Dermis blood vessel endothelial cell (primary cell): ENCODE results near the gene MYLK2. TPM values are rescaled to one million over a fixed set of nuclear protein-coding genes. Genes with fewer than 3 reads are reported as not detected.
"Not testable (repeated sequence)": the region's sequence is repeated elsewhere in the genome, so short reads cannot be mapped to it uniquely, and the experiment has no call there.

ENCODE experiments used
- DNase-seq: peaks from one replicate; pipeline ENCODE4 v3.0.0; 2010
- total RNA-seq: library from RNA; depleted of rRNA; stranded (reverse); fragments of >200 nt; gene quantifications from 2 replicates; pipeline ENCODE4 v1.2.3, GENCODE V29; 2014

The MYLK2 gene
- total RNA-seq, 1 donor from 2014 or later: 8.7 TPM

DNA sequence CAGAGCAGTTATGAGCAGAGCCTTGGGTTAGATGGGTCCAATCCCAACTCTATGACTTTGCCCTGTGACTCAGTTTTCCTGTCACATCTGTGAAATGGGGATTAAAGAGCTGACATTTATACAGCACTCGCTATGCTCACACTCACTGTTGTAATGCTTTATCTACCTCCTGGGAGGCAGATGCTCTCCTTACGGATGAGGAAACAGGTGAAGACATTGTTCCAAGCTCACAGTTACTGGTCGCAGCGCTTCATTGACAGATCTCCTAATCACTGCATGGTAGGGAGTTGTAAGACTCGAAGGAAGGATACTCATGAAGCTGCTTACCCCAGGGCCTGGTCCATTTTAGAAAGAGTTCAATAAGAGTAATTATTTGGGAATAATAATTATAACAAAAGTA, 2.9 kb upstream of the MYLK2 start:
- DNase-seq: no peak

DNA sequence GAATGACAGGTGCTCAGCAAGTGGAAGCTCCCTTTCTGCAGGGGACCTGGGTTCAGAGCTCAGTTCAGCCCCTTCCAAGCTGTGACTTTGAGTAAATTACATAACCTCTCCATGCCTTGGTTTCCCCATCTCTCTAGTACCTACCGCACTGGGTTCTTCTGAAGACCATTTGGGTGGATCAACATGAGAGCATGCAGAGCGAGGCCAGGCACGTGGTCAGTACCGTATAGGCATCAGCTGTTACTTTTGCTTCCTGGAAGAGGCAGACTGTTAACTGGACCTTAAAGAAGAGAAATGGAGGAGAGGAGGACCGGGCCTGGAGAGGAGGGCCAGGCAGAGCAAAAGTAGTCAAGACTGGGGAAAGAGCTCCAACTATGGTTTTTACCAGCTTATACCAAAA, 1.7 kb upstream of the MYLK2 start:
- no peak for DNase-seq

DNA sequence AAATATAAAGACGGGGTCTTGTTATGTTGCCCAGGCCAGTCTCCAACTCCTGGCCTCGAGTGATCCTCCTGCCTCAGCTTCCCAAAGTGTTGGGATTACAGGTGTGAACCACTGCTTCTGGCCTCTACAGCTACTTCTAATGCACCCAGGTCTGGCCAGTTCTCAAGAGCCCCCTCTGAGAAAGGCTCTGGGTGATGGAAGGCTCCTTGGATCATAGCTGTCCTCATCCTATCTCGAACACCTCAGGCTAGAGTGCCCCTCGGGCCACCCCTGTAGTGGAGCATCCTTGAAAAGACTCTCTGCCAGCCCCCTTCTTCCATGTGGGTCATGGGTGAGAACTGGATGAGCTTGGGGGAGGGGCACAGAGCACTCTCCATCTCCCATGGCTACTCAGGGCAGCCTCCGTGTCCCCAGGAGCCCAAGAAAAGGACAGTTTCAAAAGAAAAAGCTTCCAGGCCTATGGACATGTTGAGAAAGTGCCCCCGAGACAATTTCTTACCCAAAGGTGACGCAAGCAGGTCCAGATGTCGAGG, 714 bp upstream of the MYLK2 start:
- no peak for DNase-seq

DNA sequence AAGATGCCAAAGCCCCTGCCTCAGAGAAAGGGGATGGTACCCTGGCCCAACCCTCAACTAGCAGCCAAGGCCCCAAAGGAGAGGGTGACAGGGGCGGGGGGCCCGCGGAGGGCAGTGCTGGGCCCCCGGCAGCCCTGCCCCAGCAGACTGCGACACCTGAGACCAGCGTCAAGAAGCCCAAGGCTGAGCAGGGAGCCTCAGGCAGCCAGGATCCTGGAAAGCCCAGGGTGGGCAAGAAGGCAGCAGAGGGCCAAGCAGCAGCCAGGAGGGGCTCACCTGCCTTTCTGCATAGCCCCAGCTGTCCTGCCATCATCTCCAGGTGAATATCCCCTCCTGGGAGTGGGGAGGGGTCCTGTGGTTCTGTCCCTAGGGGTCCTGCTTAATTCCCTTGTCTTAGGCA, 1.1 kb downstream of the MYLK2 start:
- no peak for DNase-seq

DNA sequence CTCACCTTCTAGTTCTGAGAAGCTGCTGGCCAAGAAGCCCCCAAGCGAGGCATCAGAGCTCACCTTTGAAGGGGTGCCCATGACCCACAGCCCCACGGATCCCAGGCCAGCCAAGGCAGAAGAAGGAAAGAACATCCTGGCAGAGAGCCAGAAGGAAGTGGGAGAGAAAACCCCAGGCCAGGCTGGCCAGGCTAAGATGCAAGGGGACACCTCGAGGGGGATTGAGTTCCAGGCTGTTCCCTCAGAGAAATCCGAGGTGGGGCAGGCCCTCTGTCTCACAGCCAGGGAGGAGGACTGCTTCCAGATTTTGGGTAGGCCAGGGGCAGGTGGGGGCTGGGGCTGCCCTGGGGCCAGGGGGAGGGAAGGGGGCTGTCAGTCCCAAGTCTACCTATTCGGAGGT, 2.3 kb downstream of the MYLK2 start:
- DNase-seq: no peak

DNA sequence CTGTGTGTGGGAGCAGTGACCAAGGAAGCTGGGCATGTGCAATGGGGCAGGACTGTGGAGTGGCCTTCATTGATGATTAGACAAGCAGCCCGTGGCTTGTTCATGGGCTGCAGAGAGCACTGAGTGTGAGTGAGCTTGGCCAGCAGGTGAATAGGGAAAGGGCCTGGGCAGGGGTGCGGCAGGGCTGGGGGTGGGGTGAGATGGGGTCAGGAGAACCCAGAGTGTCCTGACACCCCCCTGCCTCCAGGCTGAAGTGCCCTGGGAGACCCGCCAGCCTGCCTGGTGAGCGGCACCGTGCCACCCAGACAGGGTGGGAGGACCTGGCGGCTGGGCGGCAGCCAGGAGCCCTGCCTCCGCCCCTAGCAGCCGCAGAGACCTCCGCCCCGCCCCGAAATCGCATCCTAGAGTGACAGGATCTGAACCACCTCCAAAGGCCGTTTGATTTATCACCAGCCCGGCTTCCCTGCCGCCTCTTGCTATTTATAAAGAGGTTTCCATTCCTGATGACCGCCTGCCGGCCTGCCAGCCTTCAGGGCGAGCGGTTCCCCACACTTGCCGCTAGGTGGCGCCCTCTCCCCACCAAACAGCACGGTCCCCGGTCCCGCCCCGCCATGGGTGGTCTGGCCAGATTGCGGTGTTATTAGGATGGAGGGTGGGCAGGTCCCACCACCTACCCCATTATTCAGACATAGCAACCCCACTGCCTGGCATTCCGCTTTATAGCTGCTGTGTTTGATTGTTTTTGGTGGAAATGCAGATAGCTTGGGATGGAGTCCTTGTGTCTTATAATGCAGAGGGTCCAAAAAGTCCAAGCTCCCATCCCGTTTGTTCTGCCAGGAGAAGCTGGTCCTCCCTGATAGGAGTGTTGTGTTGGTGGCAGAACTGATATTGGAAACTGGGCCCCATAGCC, 3.5 kb downstream of the MYLK2 start:
- DNase-seq: peak; percentile 79

DNA sequence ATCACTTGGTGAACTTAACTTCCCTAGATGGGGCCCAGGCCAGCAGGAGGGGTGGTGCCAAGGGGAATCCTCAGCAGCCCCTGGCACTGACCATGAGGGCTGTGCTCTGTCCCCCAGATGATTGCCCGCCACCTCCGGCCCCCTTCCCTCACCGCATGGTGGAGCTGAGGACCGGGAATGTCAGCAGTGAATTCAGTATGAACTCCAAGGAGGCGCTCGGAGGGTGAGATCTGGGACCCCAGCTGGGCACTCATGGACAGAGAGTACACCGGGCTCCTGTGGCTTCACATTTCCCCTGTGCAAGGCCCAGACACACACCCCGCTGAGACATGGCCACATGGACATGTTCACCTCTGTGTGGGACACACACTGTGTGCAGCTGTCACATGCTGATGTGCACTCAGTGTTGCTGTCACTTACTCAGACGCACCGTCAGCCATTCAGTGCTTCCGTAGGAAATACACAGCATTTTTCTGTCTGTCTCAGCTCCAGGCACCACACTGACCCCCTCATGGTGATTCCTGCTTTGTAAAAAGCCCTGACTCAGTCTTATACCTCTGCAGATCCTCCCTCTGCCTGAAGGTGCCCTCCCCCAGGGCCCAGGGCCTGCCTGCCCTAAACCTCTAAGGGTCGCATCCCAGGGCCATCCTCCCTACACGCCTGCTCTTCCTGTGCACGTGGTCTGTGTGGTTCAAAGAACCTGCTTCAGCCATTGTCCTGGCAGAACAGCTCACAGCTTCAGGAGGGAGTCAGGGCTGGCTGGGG, 4.4 kb downstream of the MYLK2 start:
- DNase-seq: peak; percentile 75

DNA sequence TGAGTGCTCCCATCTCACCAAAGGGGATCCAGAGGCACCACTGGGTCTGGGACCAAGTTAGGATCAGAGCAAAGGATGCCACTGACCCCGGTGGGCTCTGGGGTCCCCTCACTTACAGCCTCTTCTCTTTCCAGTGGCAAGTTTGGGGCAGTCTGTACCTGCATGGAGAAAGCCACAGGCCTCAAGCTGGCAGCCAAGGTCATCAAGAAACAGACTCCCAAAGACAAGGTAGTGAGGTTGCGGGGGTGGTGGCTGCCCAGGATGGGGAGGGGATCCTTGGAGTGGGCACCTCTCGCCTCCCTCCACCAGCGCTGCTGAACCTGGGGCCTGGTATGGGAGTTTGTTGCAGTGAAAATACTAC, 4.9 kb downstream of the MYLK2 start:
- DNase-seq: no peak

DNA sequence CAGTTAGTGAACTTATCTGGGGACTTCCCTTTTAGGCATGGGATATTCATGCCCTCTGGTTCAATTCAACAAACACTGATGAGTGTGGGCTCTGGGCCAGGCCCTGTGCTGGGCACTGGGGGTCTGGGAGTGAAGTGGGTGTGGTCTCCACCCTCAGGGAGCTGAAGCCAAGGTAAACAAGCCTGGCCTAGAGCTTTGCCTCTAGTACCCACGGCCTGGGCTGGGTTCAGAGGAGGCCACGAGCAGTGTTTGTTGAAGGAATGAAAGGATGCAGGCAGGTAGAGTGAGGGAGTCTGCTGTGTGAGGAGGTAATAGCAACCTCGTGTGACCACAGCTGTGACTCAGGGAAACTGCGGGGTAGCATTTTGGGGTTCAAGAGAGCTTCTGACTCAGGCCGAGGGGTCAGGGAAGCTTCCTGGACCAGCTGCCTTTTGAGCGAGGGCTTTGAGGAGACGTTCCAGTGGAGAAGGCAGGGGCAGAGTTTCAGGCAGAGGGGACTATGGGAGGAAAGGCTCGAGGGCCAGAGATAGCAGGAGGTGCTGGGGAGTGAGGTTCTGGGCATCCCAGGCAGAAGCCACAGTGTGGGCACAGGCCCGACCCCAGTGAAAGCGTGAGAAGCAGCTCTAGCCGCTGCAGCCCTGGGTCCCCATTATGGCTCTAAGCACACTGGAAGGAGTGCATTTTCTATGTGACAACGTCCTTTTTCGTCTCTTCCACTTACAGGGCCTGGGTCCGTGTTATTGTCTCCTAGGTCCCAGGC, 5.6 kb downstream of the MYLK2 start:
- no peak for DNase-seq

DNA sequence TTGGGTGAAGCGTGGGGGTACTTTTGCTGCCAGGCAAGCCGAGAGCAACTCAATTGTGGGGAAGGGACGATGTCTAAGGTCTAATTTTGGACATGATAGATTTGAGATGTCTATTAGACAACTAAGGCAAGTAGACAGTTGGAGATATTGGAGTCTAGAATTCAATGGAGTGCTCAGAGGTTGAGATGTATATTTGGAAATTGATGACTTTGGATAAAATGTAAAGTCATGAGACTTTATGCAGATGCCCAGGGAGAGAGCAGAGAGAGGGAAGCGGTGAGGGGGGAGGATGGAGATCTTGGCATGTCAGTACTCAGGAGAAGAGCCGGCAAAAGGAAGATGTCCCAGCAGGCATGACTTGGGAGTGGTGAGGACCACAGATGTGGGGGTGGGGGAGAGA, 6.9 kb downstream of the MYLK2 start:
- no peak for DNase-seq

DNA sequence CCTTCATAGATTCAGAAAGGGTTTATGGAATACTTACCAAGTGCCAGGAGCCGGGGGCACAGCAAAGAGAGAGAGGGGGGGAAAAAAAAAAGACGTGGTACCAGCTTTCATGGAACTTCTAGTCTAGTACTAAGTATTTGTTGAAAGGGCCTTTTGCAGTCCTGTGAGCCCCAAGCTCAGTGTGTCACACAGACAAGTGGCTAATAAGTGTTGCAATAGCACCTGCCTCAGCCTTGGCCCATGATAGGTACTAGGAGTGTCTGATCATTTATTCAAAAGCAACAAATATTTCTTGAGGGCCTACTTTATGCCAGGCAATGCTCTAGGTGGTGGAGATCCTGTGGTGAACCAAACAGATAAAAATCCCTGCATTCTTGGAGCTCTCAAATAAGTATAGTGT, 7.9 kb downstream of the MYLK2 start:
- DNase-seq: no peak

DNA sequence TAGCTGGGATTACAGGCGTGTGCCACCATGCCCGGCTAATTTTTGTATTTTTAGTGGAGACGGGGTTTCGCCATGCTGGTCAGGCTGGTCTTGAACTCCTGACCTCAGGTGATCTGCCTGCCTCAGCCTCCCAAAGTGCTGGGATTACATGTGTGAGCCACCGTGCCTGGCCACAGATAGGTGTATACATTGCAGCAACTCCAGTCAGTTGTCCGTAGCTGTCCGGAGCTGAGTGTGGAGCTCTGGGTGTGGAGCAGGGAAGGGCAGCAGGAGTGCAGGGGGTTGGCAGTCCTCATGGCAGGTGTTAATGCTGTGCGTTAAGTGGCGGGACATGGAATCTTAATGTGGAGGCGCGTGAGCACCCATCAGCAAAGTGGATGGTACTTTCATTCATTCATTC, 8.9 kb downstream of the MYLK2 start:
- not testable (repeated sequence) for DNase-seq

DNA sequence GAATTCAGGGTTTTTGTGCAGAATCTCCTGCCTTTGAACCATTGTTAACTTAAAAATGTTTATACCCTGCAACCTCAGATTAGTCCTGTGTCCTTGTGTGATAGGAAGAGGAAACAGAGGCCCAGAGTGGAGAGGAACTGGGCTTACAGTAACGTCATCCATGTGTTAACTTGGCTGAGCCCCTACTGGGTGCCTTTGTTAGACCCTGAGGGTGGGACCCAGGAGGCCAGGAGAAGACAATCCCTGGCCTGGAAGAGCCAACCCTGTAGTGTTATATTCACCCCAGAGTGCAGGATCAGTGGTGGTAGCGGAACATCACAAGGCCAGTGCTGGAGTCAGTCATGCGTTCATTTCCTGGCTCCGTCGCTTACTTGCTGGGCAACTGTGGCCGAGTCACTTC, 10.6 kb downstream of the MYLK2 start:
- DNase-seq: peak; percentile 63

DNA sequence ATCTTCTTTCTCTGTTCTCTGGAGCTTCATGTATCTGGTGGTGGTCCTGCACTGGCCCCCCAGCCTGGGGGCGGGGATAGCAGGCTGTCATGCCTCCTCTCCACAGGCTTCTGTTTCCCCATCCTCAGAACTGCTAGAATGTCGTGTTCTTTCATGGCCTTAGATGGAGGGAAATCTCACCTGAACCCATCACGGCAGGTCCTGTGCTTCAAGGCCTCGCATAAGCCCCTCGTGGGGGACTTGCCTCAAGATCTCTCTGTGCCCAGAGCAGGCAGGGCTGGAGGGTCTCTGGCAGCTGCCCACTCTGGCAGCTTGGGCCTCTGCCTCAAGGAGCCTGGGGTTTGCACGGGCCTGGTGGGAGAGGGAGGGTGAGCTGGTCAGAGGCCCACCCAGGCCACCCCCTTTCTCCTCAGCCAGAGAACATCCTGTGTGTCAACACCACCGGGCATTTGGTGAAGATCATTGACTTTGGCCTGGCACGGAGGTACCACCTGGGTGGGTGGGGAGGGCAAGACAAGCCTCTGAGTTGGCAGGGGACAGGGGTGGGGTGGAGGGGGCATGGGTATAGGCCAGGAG, 11.3 kb downstream of the MYLK2 start:
- no peak for DNase-seq

DNA sequence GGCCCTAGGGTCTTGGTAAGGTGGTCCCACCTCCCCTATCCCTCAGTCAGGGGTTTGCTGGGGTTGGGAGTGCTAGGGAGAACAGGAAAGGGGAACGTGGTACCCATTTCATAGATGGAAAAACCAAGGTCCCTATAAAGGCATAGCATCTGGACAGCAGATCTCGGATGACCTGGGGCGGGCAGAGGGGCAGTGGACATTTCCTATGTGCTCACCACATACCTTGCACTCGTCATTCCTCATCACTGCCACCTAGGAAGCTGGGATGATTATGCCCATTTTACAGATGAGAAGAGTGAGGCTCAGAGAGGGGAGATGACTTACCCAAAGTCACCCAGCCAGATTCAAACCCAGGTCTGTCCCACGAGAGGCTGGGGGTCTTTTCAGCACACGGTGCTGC, 12.1 kb downstream of the MYLK2 start:
- no peak for DNase-seq

DNA sequence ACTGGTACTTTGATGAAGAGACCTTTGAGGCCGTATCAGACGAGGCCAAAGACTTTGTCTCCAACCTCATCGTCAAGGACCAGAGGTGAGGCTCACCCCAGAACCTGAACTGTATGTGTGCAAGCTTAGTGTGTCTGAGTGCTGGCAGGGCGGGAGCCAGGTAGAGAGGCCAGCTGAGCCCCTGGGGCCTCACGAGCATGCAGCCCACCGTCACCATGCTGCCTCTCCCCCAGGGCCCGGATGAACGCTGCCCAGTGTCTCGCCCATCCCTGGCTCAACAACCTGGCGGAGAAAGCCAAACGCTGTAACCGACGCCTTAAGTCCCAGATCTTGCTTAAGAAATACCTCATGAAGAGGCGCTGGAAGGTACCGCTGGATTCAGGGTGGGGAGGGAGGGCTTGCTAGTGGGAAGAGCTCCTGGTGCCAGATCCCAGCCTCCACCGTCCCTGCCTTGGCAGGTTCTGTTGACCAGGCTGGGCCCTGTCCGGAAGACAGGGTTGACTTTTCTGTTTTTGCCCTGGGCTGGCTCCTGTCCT, 12.7 kb downstream of the MYLK2 start:
- no peak for DNase-seq

DNA sequence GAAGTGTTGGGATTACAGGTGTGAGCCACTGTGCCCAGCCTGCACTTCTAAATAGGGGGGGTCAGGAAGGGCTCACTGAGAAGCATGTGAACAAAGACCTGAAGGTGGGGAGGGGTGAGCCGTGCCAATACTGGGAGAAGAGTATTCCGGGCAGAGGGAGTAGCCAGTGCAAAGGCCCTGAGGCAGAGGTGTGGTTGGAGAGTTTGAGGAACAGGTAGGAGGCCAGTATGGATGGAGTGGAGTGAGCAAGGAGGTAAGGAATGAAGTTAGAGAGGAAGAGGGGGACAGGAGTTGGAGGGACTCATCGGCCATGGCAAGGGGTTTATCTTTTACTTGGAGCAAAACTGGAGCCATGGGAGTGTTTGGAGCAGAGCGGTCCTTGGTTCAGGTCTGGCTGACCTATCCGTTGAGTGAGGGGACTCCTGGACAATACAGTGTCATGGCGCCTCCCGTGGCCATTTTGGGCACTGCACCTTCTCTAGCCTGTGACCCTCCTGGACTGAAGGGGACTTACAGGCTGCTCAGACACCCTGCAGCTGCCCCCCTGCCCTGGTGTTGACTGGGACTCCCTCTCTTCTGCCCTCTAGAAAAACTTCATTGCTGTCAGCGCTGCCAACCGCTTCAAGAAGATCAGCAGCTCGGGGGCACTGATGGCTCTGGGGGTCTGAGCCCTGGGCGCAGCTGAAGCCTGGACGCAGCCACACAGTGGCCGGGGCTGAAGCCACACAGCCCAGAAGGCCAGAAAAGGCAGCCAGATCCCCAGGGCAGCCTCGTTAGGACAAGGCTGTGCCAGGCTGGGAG, 14.2 kb downstream of the MYLK2 start:
- DNase-seq: peak; percentile 80

DNA sequence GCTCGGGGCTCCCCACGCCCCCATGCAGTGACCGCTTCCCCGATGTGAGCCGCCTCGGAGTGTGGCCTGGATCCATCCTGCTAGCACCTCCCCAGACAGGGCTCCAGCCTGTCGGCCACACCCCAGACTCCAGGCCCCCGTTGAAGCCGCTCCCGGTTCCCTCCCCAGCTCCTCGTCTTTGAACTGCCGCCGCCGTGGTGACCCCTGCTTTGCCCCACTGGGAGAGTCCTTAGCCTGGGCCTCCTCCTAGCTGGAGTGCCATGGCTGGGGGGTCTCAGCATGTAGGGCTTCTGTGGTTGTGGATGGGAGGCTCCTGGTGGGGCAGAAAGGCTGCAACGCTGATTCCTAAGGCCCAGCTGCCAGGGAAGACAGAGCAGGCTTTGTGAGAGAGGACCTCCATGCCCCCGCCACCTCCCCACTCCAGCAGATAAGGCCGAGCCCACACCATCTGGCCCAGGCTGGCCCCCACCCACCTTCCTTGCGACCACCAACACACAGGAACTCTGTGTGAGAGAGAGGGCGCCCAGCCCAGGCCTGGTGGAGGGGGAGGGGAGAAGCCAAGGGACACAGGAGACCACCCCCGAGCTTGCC, 14.9 kb downstream of the MYLK2 start:
- DNase-seq: no peak

DNA sequence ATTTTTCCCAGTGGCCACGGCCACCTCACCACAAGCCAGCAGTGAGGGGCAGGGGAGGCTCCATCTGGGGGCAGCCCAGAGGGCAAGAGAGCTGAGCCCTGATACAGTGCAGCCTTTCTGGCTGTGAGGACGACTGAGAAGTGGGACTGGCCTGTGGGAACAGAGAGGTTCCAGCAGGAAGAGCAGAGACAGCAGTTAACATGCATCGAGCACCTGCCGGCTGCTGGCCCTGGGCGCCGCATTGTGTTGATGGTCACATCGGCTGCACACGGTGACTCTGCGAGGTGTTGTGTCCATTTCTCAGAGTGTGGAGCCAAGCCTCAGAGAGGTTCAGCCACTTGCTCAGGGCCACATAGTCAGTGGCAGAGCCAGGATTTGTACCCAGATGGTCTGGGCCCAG, 16.4 kb downstream of the MYLK2 start:
- no peak for DNase-seq

DNA sequence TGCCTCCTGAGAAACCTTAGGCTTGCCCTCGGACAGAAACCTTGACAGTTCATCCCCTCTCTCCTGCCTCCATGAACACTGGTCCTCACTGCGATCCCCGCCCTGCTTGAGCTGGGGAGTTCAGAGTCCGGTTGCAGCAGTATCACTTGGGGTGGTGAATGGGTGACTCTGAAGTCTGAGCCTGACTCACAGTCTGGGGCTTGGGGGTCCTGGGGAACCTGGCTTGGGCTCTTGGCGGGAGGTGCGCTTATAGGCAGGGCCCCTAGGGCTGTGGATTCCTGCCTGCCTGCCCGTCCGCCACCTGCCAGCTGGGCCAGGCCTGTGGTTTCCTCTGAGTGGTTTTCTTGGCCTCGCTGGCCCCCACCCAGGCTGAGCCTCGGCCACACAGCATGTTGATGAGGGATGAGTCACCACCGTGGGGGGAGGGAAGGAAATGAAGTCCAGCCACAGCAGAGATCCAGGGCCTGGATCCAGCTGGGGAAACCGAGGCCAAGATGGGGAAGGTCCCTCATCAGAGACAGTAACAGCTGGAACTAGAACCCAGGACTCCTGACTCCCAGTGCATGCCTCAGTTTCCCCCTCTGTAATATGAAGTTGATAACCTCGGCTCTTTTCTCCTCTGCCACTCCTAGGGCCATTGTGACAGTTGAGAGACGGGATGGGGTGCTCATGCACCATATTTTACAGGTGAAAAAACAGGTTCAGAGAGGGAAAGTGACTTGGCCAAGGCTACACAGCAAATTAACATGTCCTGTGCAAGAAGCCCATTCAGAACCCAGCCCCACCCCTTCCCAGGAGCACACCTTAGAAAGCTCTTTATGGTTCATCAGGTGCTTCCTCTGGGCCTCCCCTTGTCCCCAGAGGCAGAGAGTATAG, 17.1 kb downstream of the MYLK2 start:
- DNase-seq: peak; percentile 92
